Measurements from ENCODE around the gene IL9. TPM values are rescaled to one million over a fixed set of nuclear protein-coding genes. Genes with fewer than 3 reads are reported as not detected.

Gene IL9
- total and polyA plus RNA-seq, 10 of the 15 experiments (the other 5 are each of a cell fraction or from before 2014, with no cell fraction given), result not detected

DNA sequence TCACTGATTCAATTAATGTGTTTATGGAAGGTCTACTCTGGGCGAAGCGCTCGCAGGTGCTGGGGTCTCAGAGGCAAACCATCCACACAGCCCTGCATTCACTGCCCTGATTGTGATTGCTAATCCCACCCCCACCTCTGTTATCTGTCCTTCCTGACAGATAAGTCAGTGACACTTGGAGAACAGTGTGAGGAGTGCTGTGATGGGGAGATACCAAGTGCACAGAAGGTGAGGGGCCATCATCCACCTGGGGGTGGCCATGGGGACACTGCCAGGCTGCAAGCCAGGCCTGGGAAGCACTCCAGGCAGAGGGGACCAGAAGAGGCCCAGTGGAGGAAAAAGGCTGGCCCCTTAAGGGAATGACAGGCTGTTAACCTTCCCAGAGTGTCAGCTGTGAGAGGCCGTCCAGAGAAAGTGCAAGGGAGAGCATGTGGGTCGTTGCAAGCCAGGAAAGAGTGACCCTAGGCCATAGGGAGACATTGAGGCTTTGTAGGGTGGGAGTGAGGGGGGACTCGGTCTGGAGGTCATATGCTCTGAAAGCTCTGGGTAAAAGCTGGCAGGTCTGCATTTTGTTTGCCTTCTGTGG, 18.0 kb downstream of the IL9 start:
- no peak overlapping the region for H2AFZ ChIP-seq (ENCODE audit: control insufficient read depth, low read depth, low read length)
- H3K9ac ChIP-seq (ENCODE audit: control insufficient read depth, insufficient read depth, low read length), result no peak overlapping the region
- H3K27ac ChIP-seq (ENCODE audit: control insufficient read depth, insufficient read depth), result no peak overlapping the region
- TF ChIP-seq, protein P1, sequence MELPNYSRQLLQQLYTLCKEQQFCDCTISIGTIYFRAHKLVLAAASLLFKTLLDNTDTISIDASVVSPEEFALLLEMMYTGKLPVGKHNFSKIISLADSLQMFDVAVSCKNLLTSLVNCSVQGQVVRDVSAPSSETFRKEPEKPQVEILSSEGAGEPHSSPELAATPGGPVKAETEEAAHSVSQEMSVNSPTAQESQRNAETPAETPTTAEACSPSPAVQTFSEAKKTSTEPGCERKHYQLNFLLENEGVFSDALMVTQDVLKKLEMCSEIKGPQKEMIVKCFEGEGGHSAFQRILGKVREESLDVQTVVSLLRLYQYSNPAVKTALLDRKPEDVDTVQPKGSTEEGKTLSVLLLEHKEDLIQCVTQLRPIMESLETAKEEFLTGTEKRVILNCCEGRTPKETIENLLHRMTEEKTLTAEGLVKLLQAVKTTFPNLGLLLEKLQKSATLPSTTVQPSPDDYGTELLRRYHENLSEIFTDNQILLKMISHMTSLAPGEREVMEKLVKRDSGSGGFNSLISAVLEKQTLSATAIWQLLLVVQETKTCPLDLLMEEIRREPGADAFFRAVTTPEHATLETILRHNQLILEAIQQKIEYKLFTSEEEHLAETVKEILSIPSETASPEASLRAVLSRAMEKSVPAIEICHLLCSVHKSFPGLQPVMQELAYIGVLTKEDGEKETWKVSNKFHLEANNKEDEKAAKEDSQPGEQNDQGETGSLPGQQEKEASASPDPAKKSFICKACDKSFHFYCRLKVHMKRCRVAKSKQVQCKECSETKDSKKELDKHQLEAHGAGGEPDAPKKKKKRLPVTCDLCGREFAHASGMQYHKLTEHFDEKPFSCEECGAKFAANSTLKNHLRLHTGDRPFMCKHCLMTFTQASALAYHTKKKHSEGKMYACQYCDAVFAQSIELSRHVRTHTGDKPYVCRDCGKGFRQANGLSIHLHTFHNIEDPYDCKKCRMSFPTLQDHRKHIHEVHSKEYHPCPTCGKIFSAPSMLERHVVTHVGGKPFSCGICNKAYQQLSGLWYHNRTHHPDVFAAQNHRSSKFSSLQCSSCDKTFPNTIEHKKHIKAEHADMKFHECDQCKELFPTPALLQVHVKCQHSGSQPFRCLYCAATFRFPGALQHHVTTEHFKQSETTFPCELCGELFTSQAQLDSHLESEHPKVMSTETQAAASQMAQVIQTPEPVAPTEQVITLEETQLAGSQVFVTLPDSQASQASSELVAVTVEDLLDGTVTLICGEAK (IDR thresholded peaks at IDR 0.05; ENCODE audit: borderline replicate concordance), result no peak
- TF ChIP-seq POLR2AphosphoS5 (IDR thresholded peaks at IDR 0.05; ENCODE audit: low read length) (no peak), CREB1 (IDR thresholded peaks at IDR 0.05; ENCODE audit: low read depth) (no peak), PML (IDR thresholded peaks at IDR 0.05; ENCODE audit: low read length) (no peak), NFYB (IDR thresholded peaks at IDR 0.05; ENCODE audit: insufficient read depth, low read depth, low read length) (no peak), TARDBP (IDR thresholded peaks at IDR 0.05; ENCODE audit: borderline replicate concordance) (no peak)
- TF ChIP-seq, protein P2, sequence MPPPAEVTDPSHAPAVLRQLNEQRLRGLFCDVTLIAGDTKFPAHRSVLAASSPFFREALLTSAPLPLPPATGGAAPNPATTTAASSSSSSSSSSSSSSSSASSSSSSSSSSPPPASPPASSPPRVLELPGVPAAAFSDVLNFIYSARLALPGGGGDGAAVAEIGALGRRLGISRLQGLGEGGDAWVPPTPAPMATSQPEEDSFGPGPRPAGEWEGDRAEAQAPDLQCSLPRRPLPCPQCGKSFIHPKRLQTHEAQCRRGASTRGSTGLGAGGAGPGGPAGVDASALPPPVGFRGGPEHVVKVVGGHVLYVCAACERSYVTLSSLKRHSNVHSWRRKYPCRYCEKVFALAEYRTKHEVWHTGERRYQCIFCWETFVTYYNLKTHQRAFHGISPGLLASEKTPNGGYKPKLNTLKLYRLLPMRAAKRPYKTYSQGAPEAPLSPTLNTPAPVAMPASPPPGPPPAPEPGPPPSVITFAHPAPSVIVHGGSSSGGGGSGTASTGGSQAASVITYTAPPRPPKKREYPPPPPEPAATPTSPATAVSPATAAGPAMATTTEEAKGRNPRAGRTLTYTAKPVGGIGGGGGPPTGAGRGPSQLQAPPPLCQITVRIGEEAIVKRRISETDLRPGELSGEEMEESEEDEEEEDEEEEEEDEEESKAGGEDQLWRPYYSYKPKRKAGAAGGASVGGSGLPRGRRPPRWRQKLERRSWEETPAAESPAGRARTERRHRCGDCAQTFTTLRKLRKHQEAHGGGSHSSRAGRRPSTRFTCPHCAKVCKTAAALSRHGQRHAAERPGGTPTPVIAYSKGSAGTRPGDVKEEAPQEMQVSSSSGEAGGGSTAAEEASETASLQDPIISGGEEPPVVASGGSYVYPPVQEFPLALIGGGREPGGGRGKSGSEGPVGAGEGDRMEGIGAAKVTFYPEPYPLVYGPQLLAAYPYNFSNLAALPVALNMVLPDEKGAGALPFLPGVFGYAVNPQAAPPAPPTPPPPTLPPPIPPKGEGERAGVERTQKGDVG (CRISPR knock-in tag; IDR thresholded peaks at IDR 0.05), result no peak
- no peaks in the 10 kb centered on the region for H4K20me1 ChIP-seq (ENCODE audit: control insufficient read depth, insufficient read depth)
- no peaks in the 10 kb centered on the region for H3K36me3 ChIP-seq (ENCODE audit: control insufficient read depth in 2 of 2, insufficient read depth in 2 of 2, low read length in 1 of 2)
- DNase-seq (ENCODE audit: low read depth, low spot score) (no peak), FAIRE-seq (no peak), ATAC-seq (no peak)
- H3K4me1 ChIP-seq (ENCODE audit: control insufficient read depth, insufficient read depth, low read length), result no peaks in the 10 kb centered on the region
- H3K4me2 ChIP-seq (ENCODE audit: control insufficient read depth, insufficient read depth), result no peak overlapping the region
- SMC1A ChIA-PET (ENCODE audit: uncharacterized antibody, unreplicated experiment), result no interaction called here
- POLR2A ChIA-PET, result no interaction called here
- BruUV-seq (replicated peaks), result no TSS peak
- 7% methylated on average over 6 of the region's 6 CpGs for WGBS (ENCODE audit: insufficient coverage, insufficient replicate concordance, low lambda C conversion rate, missing lambda C conversion rate)
- H3K79me2 ChIP-seq (ENCODE audit: control insufficient read depth, insufficient read depth, low read length), result no peaks in the 10 kb centered on the region
- CTCF ChIA-PET, result no interaction called here
- H3K9me3 ChIP-seq (replicated peaks; ENCODE audit: control insufficient read depth, insufficient read depth, low read length), result no peaks in the 10 kb centered on the region
- RAD21 ChIA-PET (ENCODE audit: unreplicated experiment), result no interaction called here
- H3K4me3 ChIP-seq, result no peak overlapping the region
- no peaks in the 10 kb centered on the region; a peak in 1 of 4 replicates for H3K27me3 ChIP-seq (replicated peaks in 1 of 2; ENCODE audit: control insufficient read depth in 2 of 2, insufficient read depth in 2 of 2, low read length in 1 of 2)
- intact Hi-C loops (cut with micrococcal nuclease; ENCODE audit: unreplicated experiment) (no loop called here), in situ Hi-C loops (cut with MboI) (no loop called here)
